Measurements from ENCODE around the gene CORO2A. TPM values are rescaled to one million over a fixed set of nuclear protein-coding genes. Genes with fewer than 3 reads are reported as not detected.

Gene CORO2A
- total and polyA plus RNA-seq, 3 donors from 2014 or later = 28.0 to 50.5 (median 46.3) TPM

GRCh38 chr9:98184326-98184725 is 8.1 kb downstream of the CORO2A start:
- no peaks in the 10 kb centered on the region for H3K9me3 ChIP-seq
- H3K4me1 ChIP-seq = peaks cover 28% of the 10 kb centered on the region
- no peak overlapping the region for H3K27ac ChIP-seq
- intact Hi-C loops (cut with DNase I; ENCODE audit: low total_unique reads) = no loop called here
- WGBS, 2 donors = 86 to 92% methylated on average over 6 of the region's 6 CpGs
- H3K27me3 ChIP-seq = no peaks in the 10 kb centered on the region
- no peaks in the 10 kb centered on the region for H3K36me3 ChIP-seq (ENCODE audit: low read depth, missing control alignments)
- no peak for DNase-seq
- TF ChIP-seq POLR2A (IDR thresholded peaks at IDR 0.05) = no peak
- TF ChIP-seq CTCF (IDR thresholded peaks at IDR 0.05) = no peak
- H3K4me3 ChIP-seq = no peak overlapping the region

- H3K4me1 ChIP-seq = peaks cover 29% of the 10 kb centered on the region
- WGBS, 2 donors = 77 to 83% methylated on average over 9 of the region's 9 CpGs
- DNase-seq = no peak
- no peaks in the 10 kb centered on the region for H3K9me3 ChIP-seq
- H3K27me3 ChIP-seq = no peaks in the 10 kb centered on the region
- TF ChIP-seq POLR2A (IDR thresholded peaks at IDR 0.05) = no peak
- intact Hi-C loops (cut with DNase I; ENCODE audit: low total_unique reads) = no loop called here
- no peaks in the 10 kb centered on the region for H3K36me3 ChIP-seq (ENCODE audit: low read depth, missing control alignments)
- no peak overlapping the region for H3K4me3 ChIP-seq
- peak overlapping the region in 1 of 2 donors; percentile 2 for H3K27ac ChIP-seq
Observed at GRCh38 chr9:98182889-98183599, 9.4 kb downstream of the CORO2A start.

- WGBS, 2 donors = 62 to 67% methylated on average over 9 of the region's 9 CpGs
- Histone ChIP-seq H3K27me3 (no peaks in the 10 kb centered on the region), H3K4me3 (no peak overlapping the region), H3K4me1 (peaks cover 29% of the 10 kb centered on the region), H3K36me3 (ENCODE audit: low read depth, missing control alignments) (no peaks in the 10 kb centered on the region), H3K27ac (no peak overlapping the region), H3K9me3 (no peaks in the 10 kb centered on the region)
- TF ChIP-seq POLR2A (IDR thresholded peaks at IDR 0.05) = no peak
- intact Hi-C loops (cut with DNase I; ENCODE audit: low total_unique reads) = no loop called here
- DNase-seq = peak; percentile 88
Observed at GRCh38 chr9:98182069-98182820, 10.2 kb downstream of the CORO2A start.

GRCh38 chr9:98181746-98182068 is 10.7 kb downstream of the CORO2A start:
- H3K4me3 ChIP-seq = no peak overlapping the region
- intact Hi-C loops (cut with DNase I; ENCODE audit: low total_unique reads) = no loop called here
- no peak overlapping the region for H3K27ac ChIP-seq
- no peaks in the 10 kb centered on the region for H3K27me3 ChIP-seq
- no peaks in the 10 kb centered on the region for H3K9me3 ChIP-seq
- H3K4me1 ChIP-seq = peaks cover 29% of the 10 kb centered on the region
- 60 to 66% methylated on average over 5 of the region's 5 CpGs for WGBS, 2 donors
- H3K36me3 ChIP-seq (ENCODE audit: low read depth, missing control alignments) = no peaks in the 10 kb centered on the region
- no peak for TF ChIP-seq CTCF (IDR thresholded peaks at IDR 0.05)
- TF ChIP-seq POLR2A (IDR thresholded peaks at IDR 0.05) = no peak
- DNase-seq = no peak

- Histone ChIP-seq H3K27ac (no peak overlapping the region), H3K27me3 (no peaks in the 10 kb centered on the region), H3K4me3 (no peak overlapping the region), H3K36me3 (ENCODE audit: low read depth, missing control alignments) (no peaks in the 10 kb centered on the region), H3K4me1 (peaks cover 29% of the 10 kb centered on the region), H3K9me3 (no peaks in the 10 kb centered on the region)
- no peak for TF ChIP-seq CTCF (IDR thresholded peaks at IDR 0.05)
- TF ChIP-seq POLR2A (IDR thresholded peaks at IDR 0.05) = no peak
- intact Hi-C loops (cut with DNase I; ENCODE audit: low total_unique reads) = no loop called here
- WGBS, 2 donors = 84 to 87% methylated on average over 6 of the region's 6 CpGs
- DNase-seq = no peak
Observed at GRCh38 chr9:98180996-98181395, 11.4 kb downstream of the CORO2A start.
